Bladder microvascular endothelial cell (primary cell): Measurements from ENCODE around the gene NSD1. TPM values are rescaled to one million over a fixed set of nuclear protein-coding genes. Genes with fewer than 3 reads are reported as not detected.

Source experiments
- total RNA-seq: library from RNA; depleted of rRNA; stranded (reverse); fragments of >200 nt; gene quantifications from 2 replicates; pipeline ENCODE4 v1.2.3, GENCODE V29; 2014

NSD1 gene
- total RNA-seq = 25.1 and 53.0 TPM in 2 replicates

GRCh38 chr5:177133096-177133852, at the start of gene NSD1:
Gene NSD1, plus strand, starts transcription at chr5:177133773. Its CDS starts 1,331 bp downstream, at chr5:177135104.

GRCh38 chr5:177086654-177087397, 46.7 kb upstream of the NSD1 start, which contains the start of gene FGFR4:
Gene FGFR4, plus strand, starts transcription at chr5:177086915. Its CDS starts 2,688 bp downstream, at chr5:177089603.

GRCh38 chr5:177303121-177303924, 169.8 kb downstream of the NSD1 start, which contains the start of the genes PRELID1 and RAB24:
Gene PRELID1, plus strand, starts transcription at chr5:177303799. Its CDS starts 187 bp downstream, at chr5:177303986.
Gene RAB24, minus strand, starts transcription at chr5:177303719. Its CDS starts 431 bp downstream, at chr5:177303288.

GRCh38 chr5:177311723-177312648, 178.4 kb downstream of the NSD1 start, which contains the start of gene MXD3:
Gene MXD3, minus strand, starts transcription at chr5:177311898. Its CDS starts 68 bp downstream, at chr5:177311830.

Other genes with a start within 250 kb of the NSD1 start
- under 0.01 and 0.06 TPM in 2 replicates for gene HK3, start 234.4 kb upstream of the NSD1 start, total RNA-seq
- 33.0 and 71.6 TPM in 2 replicates for gene UIMC1, start 127.0 kb upstream of the NSD1 start, total RNA-seq
- gene ZNF346, start 111.1 kb upstream of the NSD1 start, total RNA-seq = 13.8 and 26.1 TPM in 2 replicates
- 1.3 and 3.6 TPM in 2 replicates for gene FGFR4, start 46.9 kb upstream of the NSD1 start, total RNA-seq
- 15.7 and 16.1 TPM in 2 replicates for gene RAB24, start 169.9 kb downstream of the NSD1 start, total RNA-seq
- gene PRELID1, start 170.0 kb downstream of the NSD1 start, total RNA-seq = 104 and 118 TPM in 2 replicates
- gene MXD3, start 178.1 kb downstream of the NSD1 start, total RNA-seq = 18.1 and 26.1 TPM in 2 replicates
- gene LMAN2, start 217.9 kb downstream of the NSD1 start, total RNA-seq = 332 and 421 TPM in 2 replicates
- 2.0 and 6.0 TPM in 2 replicates for gene RGS14, start 224.2 kb downstream of the NSD1 start, total RNA-seq